ENCODE results near the gene SPOUT1. TPM values are rescaled to one million over a fixed set of nuclear protein-coding genes. Genes with fewer than 3 reads are reported as not detected.

Gene SPOUT1
- total and polyA plus RNA-seq, 2 of the 13 experiments (the other 11 are each of a cell fraction or from before 2014, with no cell fraction given) = 39.0 to 45.8 TPM

DNA sequence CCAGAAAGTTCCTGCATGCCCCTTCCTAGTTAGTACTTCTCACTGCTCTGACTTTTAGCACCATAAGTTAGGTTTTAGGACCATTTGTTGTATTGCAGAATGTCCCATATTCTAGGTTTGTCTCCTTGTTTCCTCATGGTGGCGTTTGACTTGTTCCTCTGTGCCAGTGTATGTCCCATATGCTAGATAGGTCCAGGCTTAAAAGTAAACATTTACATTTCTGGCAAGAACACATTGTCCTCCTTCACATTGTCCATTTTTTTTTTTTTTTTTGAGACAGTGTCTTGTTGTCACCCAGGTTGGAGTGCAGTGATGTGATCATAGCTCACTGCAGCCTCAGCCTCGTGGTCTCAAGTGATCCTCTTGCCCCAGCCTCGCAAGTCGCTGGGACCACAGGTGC is 27.1 kb downstream of the SPOUT1 start:
- Histone ChIP-seq H3K4me1 (ENCODE audit: insufficient read depth, low read length) (no peaks in the 10 kb centered on the region), H3K79me2 (ENCODE audit: insufficient read depth, low read length) (no peaks in the 10 kb centered on the region), H3K27me3 (ENCODE audit: control insufficient read depth in 1 of 2, insufficient read depth in 2 of 2, low read length in 2 of 2) (no peaks in the 10 kb centered on the region), H3K4me2 (ENCODE audit: low read depth, low read length) (no peak overlapping the region), H2AFZ (ENCODE audit: low read length) (no peak overlapping the region), H3K9me3 (ENCODE audit: low read length) (no peaks in the 10 kb centered on the region), H3K9ac (ENCODE audit: insufficient read depth, low read depth, low read length) (no peak overlapping the region), H3K27ac (ENCODE audit: extremely low read length, insufficient read depth, low read length) (no peak overlapping the region), H4K20me1 (ENCODE audit: insufficient read depth, low read length) (no peaks in the 10 kb centered on the region), H3K4me3 (replicated peaks in 1 of 3; ENCODE audit: insufficient read depth in 1 of 3, low read depth in 2 of 3, low read length in 3 of 3) (no peak overlapping the region), H3K36me3 (replicated peaks in 1 of 2; ENCODE audit: control insufficient read depth in 1 of 2, insufficient read depth in 2 of 2, low read length in 2 of 2) (peaks cover 21 to 53% of the 10 kb centered on the region in 2 experiments; a peak in 4 of 5 replicates)
- FAIRE-seq (no peak), DNase-seq (ENCODE audit: low spot score) (no peak), ATAC-seq (no peak)
- no peak for TF ChIP-seq HNRNPL (IDR thresholded peaks at IDR 0.05; ENCODE audit: low read depth, low read length)
- TF ChIP-seq RORA (CRISPR knock-in tag; IDR thresholded peaks at IDR 0.05) = no peak
- TF ChIP-seq FIP1L1 (IDR thresholded peaks at IDR 0.05; ENCODE audit: borderline replicate concordance, insufficient read depth, low read depth, low read length) = no peak
- no peak for TF ChIP-seq ZMYM3 (CRISPR knock-in tag; IDR thresholded peaks at IDR 0.05)
- TF ChIP-seq, protein P1, sequence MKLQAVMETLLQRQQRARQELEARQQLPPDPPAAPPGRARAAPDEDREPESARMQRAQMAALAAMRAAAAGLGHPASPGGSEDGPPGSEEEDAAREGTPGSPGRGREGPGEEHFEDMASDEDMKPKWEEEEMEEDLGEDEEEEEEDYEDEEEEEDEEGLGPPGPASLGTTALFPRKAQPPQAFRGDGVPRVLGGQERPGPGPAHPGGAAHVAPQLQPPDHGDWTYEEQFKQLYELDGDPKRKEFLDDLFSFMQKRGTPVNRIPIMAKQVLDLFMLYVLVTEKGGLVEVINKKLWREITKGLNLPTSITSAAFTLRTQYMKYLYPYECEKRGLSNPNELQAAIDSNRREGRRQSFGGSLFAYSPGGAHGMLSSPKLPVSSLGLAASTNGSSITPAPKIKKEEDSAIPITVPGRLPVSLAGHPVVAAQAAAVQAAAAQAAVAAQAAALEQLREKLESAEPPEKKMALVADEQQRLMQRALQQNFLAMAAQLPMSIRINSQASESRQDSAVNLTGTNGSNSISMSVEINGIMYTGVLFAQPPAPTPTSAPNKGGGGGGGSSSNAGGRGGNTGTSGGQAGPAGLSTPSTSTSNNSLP (IDR thresholded peaks at IDR 0.05; ENCODE audit: low read depth, low read length) = no peak
- no peak for TF ChIP-seq NFKBIZ (CRISPR knock-in tag; IDR thresholded peaks at IDR 0.05)
- no peak for TF ChIP-seq HMG20A (CRISPR knock-in tag; IDR thresholded peaks at IDR 0.05; ENCODE audit: borderline replicate concordance)
- no peak for TF ChIP-seq KDM1A (CRISPR knock-in tag; IDR thresholded peaks at IDR 0.05)
- in situ Hi-C loops (cut with HindIII; ENCODE audit: extremely low pct_ligation_motif_present, low pct_unique_long_range_greater_than_20kb) (no loop called here), intact Hi-C loops (cut with micrococcal nuclease; ENCODE audit: unreplicated experiment) (no loop called here)
- ChIA-PET CTCF (ENCODE audit: low intra/inter-chr PET ratio, low total read pairs) (no interaction called here), POLR2A (no interaction called here)
- no TSS peak for BruUV-seq (replicated peaks)
- 96% methylated on average over 4 of the region's 4 CpGs for WGBS (ENCODE audit: low lambda C conversion rate)

DNA sequence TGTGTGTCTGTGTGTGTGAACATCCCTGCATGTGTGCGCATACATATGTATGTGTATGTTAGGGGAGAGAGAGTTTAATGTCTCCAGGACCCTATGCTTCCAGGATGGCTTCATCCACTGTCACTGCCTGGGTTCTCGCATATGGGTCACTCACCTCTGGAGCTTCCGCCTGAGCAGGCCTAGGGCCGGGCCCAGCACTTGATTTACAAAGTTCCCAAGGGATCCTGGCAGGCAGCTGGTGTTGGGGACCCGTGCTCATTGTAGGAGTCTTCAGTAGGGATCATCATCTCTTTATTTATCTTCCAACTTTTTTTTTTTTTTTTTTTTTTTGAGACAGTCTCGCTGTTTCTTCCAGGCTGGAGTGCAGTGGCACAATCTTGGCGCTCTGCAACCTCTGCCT is 29.5 kb downstream of the SPOUT1 start:
- no peak for DNase-seq (ENCODE audit: low spot score)
- no peaks in the 10 kb centered on the region for H3K9me3 ChIP-seq (ENCODE audit: low read length)
- H3K4me2 ChIP-seq (ENCODE audit: low read depth, low read length) = no peak overlapping the region
- no TSS peak for BruUV-seq (replicated peaks)
- intact Hi-C loops (cut with micrococcal nuclease; ENCODE audit: unreplicated experiment) (no loop called here), in situ Hi-C loops (cut with HindIII; ENCODE audit: extremely low pct_ligation_motif_present, low pct_unique_long_range_greater_than_20kb) (no loop called here)
- no peaks in the 10 kb centered on the region for H4K20me1 ChIP-seq (ENCODE audit: insufficient read depth, low read length)
- ChIA-PET POLR2A (no interaction called here), CTCF (ENCODE audit: low intra/inter-chr PET ratio, low total read pairs) (no interaction called here)
- H2AFZ ChIP-seq (ENCODE audit: low read length) = no peak overlapping the region
- no peaks in the 10 kb centered on the region for H3K4me1 ChIP-seq (ENCODE audit: insufficient read depth, low read length)
- H3K9ac ChIP-seq (ENCODE audit: insufficient read depth, low read depth, low read length) = no peak overlapping the region
- TF ChIP-seq ZNF543 (CRISPR knock-in tag; IDR thresholded peaks at IDR 0.05) = no peak
- no peak for TF ChIP-seq KDM5A (IDR thresholded peaks at IDR 0.05; ENCODE audit: borderline replicate concordance, low read length)
- no peak for TF ChIP-seq RAD51 (IDR thresholded peaks at IDR 0.05; ENCODE audit: borderline replicate concordance)
- no peak for ATAC-seq
- H3K79me2 ChIP-seq (ENCODE audit: insufficient read depth, low read length) = no peaks in the 10 kb centered on the region
- FAIRE-seq = no peak
- peaks cover 18 to 43% of the 10 kb centered on the region in 2 experiments for H3K36me3 ChIP-seq (replicated peaks in 1 of 2; ENCODE audit: control insufficient read depth in 1 of 2, insufficient read depth in 2 of 2, low read length in 2 of 2)
- WGBS (ENCODE audit: low lambda C conversion rate) = 97% methylated on average over 5 of the region's 7 CpGs
- no peak overlapping the region for H3K27ac ChIP-seq (ENCODE audit: extremely low read length, insufficient read depth, low read length)
- H3K4me3 ChIP-seq (replicated peaks in 1 of 3; ENCODE audit: insufficient read depth in 1 of 3, low read depth in 2 of 3, low read length in 3 of 3) = no peak overlapping the region
- no peaks in the 10 kb centered on the region for H3K27me3 ChIP-seq (ENCODE audit: control insufficient read depth in 1 of 2, insufficient read depth in 2 of 2, low read length in 2 of 2)
